AG09319 (cell line): ENCODE measurements around the gene MAP4K1.

Experiments
- DNase-seq: peaks from one replicate; pipeline ENCODE4 v3.0.0-alpha.2; 2010; ENCODE audit warnings: low read depth; ENCODE audit errors: extremely low read depth
- CTCF ChIP-seq: IDR thresholded peaks from 2 replicates; pipeline ENCODE4 v1.5.1; 2011; ENCODE audit warnings: low read depth, mild to moderate bottlenecking, inconsistent platforms, low read length, moderate library complexity

Gene MAP4K1

GRCh38 chr19:38656171-38656981 is 38.6 kb upstream of the MAP4K1 start:
- TF ChIP-seq CTCF = no peak
- no peak for DNase-seq

- no peak for TF ChIP-seq CTCF
- no peak for DNase-seq
Measured at GRCh38 chr19:38655148-38655824, 37.5 kb upstream of the MAP4K1 start.

- DNase-seq = no peak
- TF ChIP-seq CTCF = no peak
Measured at GRCh38 chr19:38654628-38655055, 36.9 kb upstream of the MAP4K1 start.

- TF ChIP-seq CTCF = peak; percentile 3; the same call in 1 of the 2 replicates
Measured at GRCh38 chr19:38653028-38653571, 35.3 kb upstream of the MAP4K1 start.

GRCh38 chr19:38650911-38651584 is 33.3 kb upstream of the MAP4K1 start:
- no peak for TF ChIP-seq CTCF
- DNase-seq = no peak

More at GRCh38 chr19:38653028-38653571, 35.3 kb upstream of the MAP4K1 start:
- no peak for DNase-seq

- TF ChIP-seq CTCF = no peak
- DNase-seq = no peak
Measured at GRCh38 chr19:38650172-38650775, 32.5 kb upstream of the MAP4K1 start.
